ENCODE measurements around the gene SGPL1.

Gene SGPL1

DNA sequence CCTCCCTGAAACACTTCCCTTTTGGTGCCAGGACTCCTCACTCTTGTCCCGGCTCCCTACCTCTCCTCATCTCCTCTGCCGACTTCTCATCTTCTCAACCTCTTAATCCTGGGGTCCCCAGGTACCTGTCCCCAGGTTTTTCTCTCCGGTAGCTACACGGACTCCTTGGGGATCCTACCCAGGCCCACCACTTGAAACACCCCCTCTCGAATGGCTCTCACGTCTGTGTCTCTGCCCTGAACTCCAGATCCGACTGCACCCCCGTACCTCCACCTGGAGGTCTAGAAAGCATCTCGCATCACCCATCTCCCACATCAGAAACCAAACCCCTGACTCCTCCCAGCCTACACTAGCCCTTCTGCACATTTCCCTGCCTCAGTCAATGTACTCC lies 35.4 kb upstream of the SGPL1 start:
- DNase-seq (ENCODE audit: low spot score), result no peak

DNA sequence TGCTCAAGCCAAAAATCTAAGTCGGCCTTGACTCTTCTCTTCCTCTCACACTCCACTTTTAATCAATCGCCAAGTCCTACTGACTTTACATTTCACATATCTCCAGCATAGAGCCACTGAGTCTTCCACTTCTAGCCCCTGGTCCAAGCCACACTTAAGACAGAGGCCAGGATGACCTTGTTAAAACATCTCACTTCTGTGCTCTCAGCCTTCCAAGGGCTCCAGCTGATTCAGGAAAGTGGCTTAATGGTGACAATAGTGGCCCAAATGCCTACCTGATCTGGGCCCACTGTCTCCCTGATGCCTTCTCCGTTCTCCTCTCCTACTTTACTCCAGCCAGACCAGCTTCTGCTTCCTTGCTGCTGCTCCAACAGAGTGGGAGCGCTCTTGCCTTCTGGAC lies 35.0 kb upstream of the SGPL1 start:
- DNase-seq (ENCODE audit: low spot score), result no peak

DNA sequence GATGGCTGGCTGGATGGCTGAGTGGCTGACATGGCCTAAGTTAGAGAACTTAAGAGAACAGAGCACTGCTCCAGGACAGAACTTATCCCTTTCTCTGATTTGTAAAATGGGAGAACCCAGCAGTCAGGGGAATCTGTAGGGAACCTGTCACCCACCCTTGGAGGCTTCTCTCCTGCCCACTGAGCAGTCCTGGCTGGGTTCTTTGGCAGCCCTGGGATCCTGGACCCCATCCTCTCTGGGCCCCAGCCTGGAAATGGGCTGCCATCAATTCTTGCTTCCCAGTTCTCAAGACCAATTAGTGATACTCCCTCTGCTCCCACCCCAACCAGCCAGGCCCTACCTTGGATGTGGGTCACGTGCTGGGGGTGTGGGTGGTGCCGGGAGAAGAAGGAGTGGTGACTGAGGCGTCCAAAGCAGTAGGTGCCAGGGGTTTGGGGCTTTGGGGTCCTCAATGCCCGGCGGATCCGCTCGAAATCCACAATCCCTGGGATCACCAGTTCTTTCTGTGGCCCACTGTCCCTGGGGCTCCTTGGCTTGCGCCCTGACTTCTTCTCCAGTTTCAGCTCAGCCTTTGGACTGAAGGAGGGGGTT lies 34.2 kb upstream of the SGPL1 start:
- DNase-seq (ENCODE audit: low spot score), result no peak

DNA sequence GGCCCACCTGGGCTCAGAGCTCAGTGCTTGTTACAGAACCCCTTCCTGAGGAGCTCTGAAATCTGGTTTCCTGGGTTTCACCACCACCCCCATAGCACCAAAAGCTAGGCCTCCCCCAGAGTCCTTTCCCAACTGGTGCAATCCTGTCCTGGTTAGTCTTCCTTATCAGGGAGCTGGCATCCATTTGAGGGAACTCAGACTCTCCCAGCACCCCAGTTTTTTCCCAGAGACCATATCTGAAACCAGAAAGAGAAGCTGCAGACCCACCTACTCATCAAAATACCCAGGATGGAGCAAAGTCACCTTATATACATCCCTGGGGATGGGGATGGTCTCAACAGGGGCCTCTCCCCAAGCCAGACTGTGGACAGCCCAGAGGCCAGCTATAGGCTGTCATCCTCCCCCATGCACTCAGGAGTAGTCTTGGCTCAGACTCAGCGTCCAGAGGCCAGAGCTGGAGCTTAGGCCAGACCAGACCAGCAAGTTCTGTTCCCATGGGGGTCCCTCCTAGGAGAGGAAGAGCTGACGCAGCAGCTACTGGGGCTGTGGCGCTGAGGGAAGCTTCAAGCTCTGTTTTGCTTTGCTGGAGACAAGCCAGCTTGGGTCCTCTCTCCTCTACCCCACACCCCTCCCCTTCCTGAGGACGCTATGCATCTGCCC lies 33.5 kb upstream of the SGPL1 start:
- no peak for DNase-seq (ENCODE audit: low spot score)

DNA sequence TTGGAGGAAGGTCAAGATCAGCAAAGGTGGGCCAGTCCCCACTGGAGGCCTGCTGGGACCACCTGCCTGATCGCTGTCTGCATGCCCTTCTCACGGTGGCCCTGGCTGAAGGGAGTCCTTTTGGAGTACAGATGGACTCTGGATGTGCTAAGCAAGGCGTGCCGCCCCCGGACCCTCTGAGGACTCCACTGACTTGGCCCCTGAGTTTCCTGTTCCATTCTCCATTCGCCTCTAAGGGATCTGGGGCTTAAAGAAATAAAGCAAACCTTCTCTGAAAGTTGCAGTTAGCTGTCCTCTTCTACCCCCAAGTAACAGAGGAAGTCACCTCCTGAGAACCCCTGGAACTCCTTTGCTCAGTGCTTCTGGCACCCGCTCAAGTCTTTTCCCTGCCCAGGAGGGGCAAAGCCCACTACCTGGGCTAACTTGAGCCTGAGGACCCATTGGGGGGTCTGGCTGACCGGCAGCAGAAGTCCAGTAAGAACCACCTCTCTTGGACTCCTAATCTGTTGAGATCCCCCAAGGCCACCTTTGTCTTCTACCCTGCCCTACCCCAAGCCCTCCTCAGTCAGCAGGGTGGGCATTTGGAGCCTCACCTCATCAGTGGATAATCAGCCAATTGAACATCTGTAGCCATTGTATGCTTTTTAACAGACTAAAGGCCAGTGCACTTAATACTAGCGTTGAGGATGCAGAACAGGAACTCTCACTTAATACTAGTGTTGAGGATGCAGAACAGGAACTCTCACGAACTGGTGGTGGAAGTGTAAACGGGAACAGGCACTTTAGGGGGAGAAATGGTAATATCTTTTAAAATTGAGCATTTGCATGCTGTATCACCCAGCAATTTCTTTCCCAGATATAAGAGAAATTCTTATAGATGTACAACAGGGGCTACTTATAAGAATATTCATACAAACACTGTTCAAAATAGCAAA lies 32.7 kb upstream of the SGPL1 start:
- DNase-seq (ENCODE audit: low spot score), result no peak

DNA sequence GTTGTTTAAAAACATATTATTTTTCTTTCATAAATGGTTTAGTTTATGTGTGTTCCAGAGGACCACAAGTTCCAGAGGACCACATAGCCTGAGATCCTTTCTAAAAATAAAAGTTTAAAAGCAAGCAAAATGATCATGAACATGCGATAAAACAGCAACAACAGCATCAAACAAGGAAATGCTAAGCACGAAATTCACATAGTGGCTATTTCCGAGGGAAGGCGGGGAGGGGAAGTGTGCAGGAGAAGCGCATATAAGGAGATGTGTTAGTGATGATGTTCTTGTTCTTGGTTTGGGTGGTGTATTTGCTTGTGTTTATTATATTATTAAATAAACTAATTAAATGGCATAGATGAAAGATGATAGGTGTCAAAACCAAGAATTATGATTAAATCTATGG lies 31.7 kb upstream of the SGPL1 start:
- DNase-seq (ENCODE audit: low spot score), result no peak

DNA sequence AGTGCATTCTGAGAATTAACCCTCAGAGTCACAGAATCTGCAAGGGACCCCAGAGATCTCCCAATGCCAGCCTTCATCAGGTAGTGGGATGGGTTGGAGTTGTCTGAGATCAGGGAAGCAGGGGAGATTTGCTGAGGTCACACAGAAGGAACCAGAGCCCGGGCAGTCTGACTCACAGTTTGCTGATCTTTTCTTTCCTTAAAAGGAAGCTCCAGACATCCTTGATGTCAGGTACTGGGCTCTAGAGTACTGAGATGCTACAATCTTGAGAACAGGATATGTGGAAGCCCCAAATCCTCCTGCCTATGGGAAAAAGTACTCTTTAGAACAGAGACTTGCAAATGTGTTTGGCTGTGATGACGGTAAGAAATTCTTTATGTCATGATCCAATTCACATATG lies 31.3 kb upstream of the SGPL1 start:
- no peak for DNase-seq (ENCODE audit: low spot score)

DNA sequence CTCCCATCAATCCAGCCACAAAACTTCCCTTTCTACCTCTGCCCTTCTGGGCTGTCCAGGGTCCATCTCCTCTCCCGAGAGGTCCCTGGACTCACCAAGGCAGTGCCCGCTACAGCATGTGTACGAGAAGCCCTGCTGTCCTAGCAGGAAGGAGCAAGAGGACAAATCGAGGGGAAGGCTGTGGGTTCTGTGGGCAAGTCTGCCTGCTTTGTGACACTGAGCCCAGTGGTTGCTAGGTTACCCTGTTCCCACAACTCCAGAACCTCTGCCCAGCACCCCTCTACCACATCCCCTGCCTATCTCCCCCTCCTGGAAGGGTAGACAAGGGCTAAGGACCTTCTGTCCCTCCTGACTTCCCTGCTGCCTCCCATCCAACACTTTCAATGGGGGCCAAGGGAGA lies 30.6 kb upstream of the SGPL1 start, which contains the start of gene TBATA:
Gene TBATA, minus strand, starts transcription at position 188 of the 400 bp plus-strand sequence. CDS start 1,998 bp downstream, outside the sequence.
- DNase-seq (ENCODE audit: low spot score), result no peak

DNA sequence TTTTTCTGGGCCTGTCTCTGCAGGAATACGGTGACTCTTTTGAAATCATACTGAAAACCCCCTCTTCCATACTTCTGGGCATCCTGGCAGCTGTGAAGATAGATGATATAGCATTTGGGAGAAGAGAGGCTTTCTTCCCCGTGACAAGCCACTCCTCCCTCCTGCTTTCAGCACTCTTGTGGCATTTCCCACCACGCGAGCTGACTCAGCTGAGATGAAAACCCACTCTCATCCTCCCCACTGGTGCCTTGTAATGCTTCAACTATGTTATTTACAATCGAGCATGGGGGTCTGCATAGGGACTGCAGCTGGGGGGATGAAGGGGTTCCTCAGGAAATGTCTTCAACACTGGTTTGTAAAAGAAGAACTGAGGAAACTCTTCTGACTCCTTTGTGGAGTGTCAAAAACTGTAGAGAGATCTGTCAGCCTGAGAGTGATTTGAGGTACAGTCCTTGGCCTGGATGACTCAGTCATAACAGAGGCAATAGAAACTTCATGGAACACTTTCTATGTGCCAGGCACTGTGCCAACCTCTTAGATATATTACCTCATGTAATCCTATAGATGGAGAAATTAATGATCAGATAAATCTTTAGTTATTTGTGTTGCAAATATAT lies 28.8 kb upstream of the SGPL1 start:
- no peak for DNase-seq (ENCODE audit: low spot score)

DNA sequence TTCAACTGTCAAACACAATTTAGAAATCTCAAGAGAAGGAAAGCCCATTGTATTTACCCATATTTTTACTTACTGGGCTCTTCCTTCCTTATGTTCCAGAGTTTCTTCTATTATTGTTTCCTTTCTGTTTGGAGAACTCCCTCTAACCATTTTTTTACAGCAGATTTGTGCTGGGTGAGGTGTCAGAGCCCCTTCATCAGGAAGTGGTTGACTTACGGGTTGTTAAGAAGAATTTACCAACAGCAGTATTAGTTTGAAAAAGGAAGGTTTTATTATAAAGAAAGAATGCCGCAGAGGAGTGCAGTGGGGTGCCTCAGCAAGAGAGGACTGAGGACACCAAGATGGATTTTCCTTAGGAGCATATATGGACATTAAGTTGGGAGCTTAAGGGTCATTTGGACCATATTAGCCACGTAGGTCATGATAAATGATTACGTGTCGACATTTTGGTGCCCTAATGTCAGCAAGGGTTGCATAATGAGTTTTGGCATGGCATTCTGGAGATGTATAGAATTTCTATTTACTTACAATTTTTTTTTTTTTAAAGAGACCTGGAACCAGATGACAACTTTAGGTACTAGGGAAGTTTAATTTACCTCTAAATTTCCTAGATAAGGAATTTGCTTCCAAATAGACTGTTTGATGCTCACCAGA lies 24.2 kb upstream of the SGPL1 start:
- no peak for DNase-seq (ENCODE audit: low spot score)

DNA sequence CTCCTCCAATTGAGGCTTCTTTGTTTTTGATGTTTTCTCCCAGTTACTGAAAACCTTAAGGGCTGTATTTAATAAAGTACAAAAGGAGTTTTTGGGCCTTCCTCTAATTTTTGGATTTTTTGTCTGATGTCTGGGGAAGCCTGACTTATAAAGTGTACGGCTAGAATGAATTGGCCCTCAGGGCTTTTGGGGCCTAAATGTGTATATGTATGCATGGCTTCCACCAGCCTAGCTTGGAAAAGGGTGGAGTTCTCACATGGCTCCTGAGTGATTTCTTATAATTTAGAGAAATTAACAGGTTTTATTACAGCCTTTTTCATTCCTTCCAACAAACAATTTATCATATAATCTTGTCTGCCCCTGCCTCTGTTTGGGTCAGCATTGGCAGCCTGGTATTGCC lies 20.1 kb upstream of the SGPL1 start:
- DNase-seq (ENCODE audit: low spot score), result no peak

DNA sequence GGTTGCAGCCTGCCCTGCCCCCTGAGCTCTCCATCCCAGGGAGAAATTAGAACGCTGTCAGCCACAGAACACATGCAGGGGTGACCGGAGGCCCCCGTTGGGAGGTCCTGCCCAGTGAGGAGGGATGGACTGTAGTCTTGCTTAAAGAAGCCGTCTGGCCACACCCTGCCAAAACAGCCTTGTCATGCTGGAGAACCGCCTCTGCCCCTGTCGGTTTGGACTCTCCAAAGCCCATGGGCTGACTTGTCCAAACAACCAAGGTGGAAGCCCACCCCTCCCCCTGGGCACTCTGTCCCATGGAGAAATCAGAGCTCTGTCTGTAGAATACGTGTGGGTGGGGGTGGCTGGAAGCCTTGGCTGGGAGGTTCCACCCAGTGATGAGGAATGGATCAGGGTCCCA lies 17.9 kb upstream of the SGPL1 start:
- DNase-seq (ENCODE audit: low spot score), result no peak

DNA sequence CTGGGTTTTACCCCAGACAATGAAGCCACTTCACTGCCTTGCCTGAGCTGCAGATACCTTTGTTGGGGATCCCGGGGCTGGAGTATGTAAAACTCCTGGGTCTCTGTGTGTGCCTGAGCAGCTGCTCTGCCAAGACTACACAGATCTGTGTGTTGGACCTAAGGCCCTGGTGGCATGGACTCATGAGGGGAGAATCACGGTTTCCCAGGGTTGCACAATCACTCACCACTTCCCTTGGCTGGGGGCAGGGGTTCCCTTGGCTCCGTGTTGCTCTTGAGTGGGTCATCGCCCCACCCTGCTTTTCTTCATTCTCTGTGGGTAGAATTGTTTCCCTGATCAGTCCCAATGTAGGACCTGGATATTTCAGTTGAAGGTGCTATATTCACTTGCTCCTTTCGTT lies 16.6 kb upstream of the SGPL1 start:
- no peak for DNase-seq (ENCODE audit: low spot score)

DNA sequence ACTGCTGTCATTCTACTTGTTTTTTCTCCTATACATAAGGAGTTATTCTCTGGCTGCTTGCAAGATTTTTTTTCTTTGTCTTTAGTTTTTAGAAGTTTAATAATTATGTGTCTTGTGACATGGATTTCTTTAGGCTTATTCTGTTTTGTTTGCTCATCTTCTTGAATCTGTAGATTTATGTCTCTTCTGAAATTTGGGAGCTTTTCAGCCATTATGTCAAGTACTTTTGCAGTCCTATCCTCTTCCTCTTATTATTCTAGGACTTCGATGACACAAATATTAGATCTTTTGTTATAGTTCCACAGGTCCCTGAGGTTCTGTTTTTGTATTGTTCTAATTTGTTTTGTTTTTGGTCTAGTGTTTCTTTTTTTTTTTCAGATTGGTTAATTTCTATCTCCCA lies 13.9 kb upstream of the SGPL1 start:
- DNase-seq (ENCODE audit: low spot score), result no peak

DNA sequence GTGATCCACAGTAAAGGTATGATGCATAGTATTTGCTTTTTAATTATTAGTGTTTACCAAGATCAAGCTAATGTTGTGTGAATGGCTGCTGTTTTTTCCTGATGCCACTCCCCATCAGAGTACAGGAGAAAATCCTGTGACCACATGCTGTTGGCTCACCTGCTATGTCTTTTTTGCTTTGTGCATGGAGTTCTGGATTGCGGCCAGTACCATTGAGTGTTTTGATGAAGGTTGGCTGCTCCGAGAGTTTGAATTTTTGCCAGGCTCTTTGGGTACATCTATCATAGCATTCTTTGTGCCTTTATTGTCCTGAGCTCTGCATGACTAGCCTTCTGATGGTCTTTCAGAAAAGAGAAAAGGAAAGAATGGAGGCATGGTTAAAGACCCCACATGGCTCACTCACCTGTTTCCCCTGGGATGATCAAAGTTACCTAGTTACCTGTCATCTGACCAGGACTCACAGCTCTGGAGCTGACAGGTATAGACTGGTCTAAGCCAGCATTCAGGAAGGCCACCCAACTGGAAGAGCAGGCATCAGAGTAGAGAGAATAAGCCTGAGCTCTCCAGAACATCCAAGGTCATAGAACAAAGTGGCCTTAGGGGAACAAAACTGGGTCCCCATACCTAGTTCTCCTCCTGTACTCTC lies 11.8 kb upstream of the SGPL1 start:
- DNase-seq (ENCODE audit: low spot score), result no peak

DNA sequence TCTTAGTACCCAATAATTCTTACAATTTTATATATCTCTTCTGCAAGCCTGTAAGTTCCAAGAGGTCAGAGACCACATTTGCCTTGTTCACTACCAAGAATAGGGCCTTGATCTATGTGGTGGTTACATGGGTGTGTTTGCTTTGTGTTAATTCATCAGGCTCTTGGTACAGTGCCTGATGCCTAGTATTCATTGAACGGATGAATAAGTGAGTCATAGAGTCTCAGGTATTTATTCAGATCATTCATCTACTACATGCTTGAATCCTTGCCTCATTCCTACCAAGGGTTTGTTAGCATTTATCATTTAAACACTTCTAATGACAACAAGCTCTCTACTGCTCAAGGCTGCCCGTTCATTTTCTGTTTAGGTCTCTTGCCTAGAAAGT lies 11.3 kb upstream of the SGPL1 start:
- peak; percentile 13 for DNase-seq (ENCODE audit: low spot score)

DNA sequence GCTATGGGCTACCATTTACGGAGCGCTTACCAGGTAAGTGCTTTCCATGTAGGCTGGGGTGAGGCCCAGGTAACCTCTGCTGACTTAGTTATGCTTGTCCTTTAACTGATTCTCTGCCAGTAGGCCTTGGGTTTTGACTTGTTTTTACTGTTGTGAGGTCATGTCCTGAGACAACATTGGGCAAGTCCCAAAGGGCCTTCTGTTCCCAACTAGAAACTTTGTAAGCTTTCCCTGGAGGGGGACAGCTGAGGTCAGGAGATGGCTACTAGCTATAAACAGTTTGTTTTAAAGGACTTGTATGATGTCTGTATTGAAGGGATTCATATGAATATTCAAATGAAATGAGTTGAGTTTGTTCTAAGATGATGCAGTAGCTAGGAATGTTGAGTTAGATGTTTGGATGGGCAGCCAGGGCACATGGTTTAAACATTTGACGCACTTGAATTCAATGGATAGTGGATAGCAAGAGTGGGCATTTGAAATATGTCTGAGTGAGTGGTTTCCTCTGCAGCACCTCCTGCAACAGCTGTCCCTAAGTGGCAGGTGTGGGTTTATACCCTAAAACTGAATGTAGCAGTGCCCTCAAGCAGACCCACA lies 10.0 kb upstream of the SGPL1 start:
- no peak for DNase-seq (ENCODE audit: low spot score)

DNA sequence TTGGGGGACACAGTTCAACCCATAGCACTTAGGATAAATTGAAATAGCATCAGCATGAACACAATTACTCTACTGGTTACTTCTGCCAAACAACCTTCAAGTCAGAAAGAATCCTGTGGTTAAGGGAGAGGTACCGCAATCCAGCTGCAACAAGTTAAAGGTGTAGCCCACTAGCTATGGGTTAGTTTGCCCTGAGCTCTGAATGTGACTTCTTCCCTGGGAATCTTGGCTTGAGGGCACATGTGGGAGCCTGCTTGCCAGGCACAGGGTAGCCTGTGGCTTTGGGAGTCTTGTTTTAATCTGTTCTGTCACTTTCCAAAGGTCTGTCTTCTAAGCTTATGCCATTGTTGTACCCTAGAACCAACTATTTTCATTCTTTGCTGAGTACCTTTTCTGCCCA lies 8.9 kb upstream of the SGPL1 start:
- DNase-seq (ENCODE audit: low spot score), result no peak

DNA sequence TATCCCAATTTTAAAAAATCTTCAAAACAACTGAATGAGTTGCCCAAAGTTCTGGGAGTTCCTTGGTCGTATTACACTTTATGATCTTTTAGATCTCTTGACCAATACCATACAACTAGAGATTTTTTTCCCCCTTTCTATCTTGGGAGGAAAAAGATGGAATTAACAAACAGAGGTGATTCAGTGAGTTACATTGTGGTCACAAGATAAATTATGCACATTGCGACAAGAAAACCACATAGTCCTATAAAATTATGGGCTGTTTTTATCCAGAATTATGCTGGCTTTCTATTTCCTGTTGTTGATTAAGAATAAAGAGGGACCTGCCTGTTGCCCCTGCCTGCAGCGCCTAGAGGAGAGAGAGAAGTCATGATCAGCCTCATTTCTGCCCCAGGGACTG lies 8.2 kb upstream of the SGPL1 start:
- DNase-seq (ENCODE audit: low spot score), result no peak

DNA sequence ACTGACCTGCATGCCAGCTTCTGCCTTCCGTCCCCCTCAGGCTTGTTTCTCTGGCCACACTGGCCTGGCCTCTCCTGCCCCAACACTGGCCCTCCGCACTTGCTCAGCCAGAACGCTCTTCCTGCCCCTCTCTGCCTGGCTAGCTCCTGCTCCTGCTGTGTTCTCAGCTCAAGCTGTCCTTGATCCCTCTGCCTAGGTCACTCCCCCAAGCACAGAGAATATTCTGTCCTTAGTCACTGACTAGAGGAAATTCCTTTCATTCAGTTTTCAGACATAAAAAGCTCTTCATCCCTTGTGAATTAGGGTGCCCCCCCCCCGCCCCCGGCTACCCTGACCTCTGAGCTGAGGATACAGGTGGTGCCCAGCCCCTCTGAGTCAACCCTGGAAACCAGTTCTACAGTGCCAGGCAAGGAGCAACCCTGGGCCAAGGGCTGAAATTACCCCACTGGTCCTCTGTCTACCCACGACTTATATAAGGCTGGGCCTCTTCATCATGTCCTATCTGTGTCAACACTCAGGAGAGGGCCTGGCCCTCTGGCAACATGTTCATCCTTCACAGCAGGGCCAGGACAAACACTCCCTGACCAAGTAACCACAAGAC lies 6.6 kb upstream of the SGPL1 start:
- DNase-seq (ENCODE audit: low spot score), result no peak

DNA sequence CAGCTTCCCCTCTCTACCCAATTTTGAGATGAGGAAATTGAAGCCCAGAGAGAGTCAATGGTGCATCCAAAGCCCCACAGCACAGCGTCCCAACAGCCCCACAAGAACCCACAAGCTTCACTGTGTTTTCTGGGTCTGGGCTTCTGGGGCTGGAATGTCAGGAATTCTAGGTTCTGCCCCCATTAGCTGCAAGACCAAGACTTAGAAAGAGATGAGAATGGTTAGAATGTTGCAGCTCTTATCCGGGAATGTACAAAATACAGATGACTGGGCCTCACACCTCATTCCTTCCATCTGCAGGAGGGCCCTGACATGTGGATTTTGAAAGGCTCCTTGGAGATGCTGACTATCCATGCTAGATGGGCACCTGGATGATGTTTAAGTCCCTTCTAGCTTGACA lies 6.0 kb upstream of the SGPL1 start:
- DNase-seq (ENCODE audit: low spot score), result no peak

Measured in LoVo (cell line).